ENCODE data around the gene MUC5B.

GRCh38 chr11:1253103-1253485, 30.2 kb downstream of the MUC5B start:
- TF ChIP-seq KAT7 (CRISPR knock-in tag; IDR thresholded peaks at IDR 0.05; ENCODE audit: borderline replicate concordance), result no peak
- TF ChIP-seq CTCF (IDR thresholded peaks at IDR 0.05), result no peak
- no peak for TF ChIP-seq ZNF423 (CRISPR knock-in tag; IDR thresholded peaks at IDR 0.05)

Measured in WTC11 (cell line).